Hematopoietic multipotent progenitor cell treated with erythropoietin and hydrocortisone succinate and interleukin-3 and kit ligand, for 8 days (in vitro differentiated cells): ENCODE data around the gene KCNK5.
A peak's percentile ranks its signal among the peaks of the same experiment; 100 is the strongest.

ENCODE experiments used
- DNase-seq: peaks from one replicate; pipeline ENCODE4 v3.0.0-alpha.2; 2015

KCNK5 gene

GRCh38 chr6:39214846-39215639 is 14.2 kb downstream of the KCNK5 start:
- DNase-seq: no peak

GRCh38 chr6:39214120-39214813 is 15.0 kb downstream of the KCNK5 start:
- no peak for DNase-seq

- no peak for DNase-seq
Observed at GRCh38 chr6:39213195-39213920, 15.9 kb downstream of the KCNK5 start.

- no peak for DNase-seq
Observed at GRCh38 chr6:39211183-39211582, 18.1 kb downstream of the KCNK5 start.

- DNase-seq: no peak
Observed at GRCh38 chr6:39210450-39210849, 18.8 kb downstream of the KCNK5 start.

GRCh38 chr6:39209911-39210310 is 19.4 kb downstream of the KCNK5 start:
- DNase-seq: no peak

GRCh38 chr6:39209360-39209811 is 19.9 kb downstream of the KCNK5 start:
- DNase-seq: no peak

GRCh38 chr6:39208223-39208739 is 21.0 kb downstream of the KCNK5 start:
- no peak for DNase-seq

GRCh38 chr6:39207416-39208222 is 21.7 kb downstream of the KCNK5 start:
- DNase-seq: peak; percentile 46

- DNase-seq: no peak
Observed at GRCh38 chr6:39206250-39206721, 23.0 kb downstream of the KCNK5 start.

- no peak for DNase-seq
Observed at GRCh38 chr6:39204646-39205244, 24.5 kb downstream of the KCNK5 start.

- no peak for DNase-seq
Observed at GRCh38 chr6:39204160-39204495, 25.1 kb downstream of the KCNK5 start.

GRCh38 chr6:39203436-39204159 is 25.7 kb downstream of the KCNK5 start:
- DNase-seq: peak; percentile 66

GRCh38 chr6:39202166-39202565 is 27.1 kb downstream of the KCNK5 start:
- no peak for DNase-seq

GRCh38 chr6:39200498-39201020 is 28.7 kb downstream of the KCNK5 start:
- no peak for DNase-seq

GRCh38 chr6:39199976-39200375 is 29.3 kb downstream of the KCNK5 start:
- no peak for DNase-seq

GRCh38 chr6:39199231-39199940 is 29.9 kb downstream of the KCNK5 start:
- peak; percentile 63 for DNase-seq

- DNase-seq: no peak
Observed at GRCh38 chr6:39198528-39198927, 30.7 kb downstream of the KCNK5 start.

GRCh38 chr6:39197922-39198500 is 31.3 kb downstream of the KCNK5 start:
- no peak for DNase-seq

GRCh38 chr6:39197521-39197920 is 31.8 kb downstream of the KCNK5 start:
- no peak for DNase-seq
